Natural killer cell (primary cell): Measurements from ENCODE around the gene PHAX. TPM values are rescaled to one million over a fixed set of nuclear protein-coding genes. Genes with fewer than 3 reads are reported as not detected.
"Not testable (repeated sequence)": the region's sequence is repeated elsewhere in the genome, so short reads cannot be mapped to it uniquely, and the experiment has no call there.

ENCODE experiments used
- ATAC-seq, 3 donors: fragments of 150-1000 bp in 2 of 3; fragments of 200-7000 bp in 1 of 3; cut with Tn5 transposase; 1 replicate in 1 of 3; 2 replicates in 2 of 3; pipeline ENCODE4 v1.10.0; 2021; ENCODE audit warnings: mild to moderate bottlenecking in 2 of 3, moderate library complexity in 2 of 3
- DNase-seq, 2 donors: peaks; one replicate each; pipeline versions ENCODE4 v3.0.0 to v3.0.0-alpha.2; 2013 to 2021; ENCODE audit warnings: mixed read lengths in 1 of 2
- H3K27ac ChIP-seq: one replicate; pipeline ENCODE4 v1.5.1; 2013; ENCODE audit warnings: mild to moderate bottlenecking, low read length
- H3K27me3 ChIP-seq: one replicate; pipeline ENCODE4 v1.6.1; 2013; ENCODE audit warnings: low read length; ENCODE audit not compliant: control insufficient read depth, insufficient read depth
- H3K36me3 ChIP-seq: one replicate; pipeline ENCODE4 v1.6.1; 2013; ENCODE audit warnings: low read length; ENCODE audit not compliant: control insufficient read depth, insufficient read depth
- H3K4me1 ChIP-seq: one replicate; pipeline ENCODE4 v1.6.1; 2013; ENCODE audit warnings: low read length; ENCODE audit not compliant: control insufficient read depth, insufficient read depth
- H3K4me3 ChIP-seq: one replicate; pipeline ENCODE4 v1.5.1; 2013; ENCODE audit warnings: low read length
- H3K9me3 ChIP-seq: one replicate; pipeline ENCODE4 v1.6.1; 2013; ENCODE audit warnings: low read length; ENCODE audit not compliant: control insufficient read depth, insufficient read depth
- H3K27ac Mint-ChIP-seq, 2 donors: one replicate each; pipeline ENCODE4 v1.8.0; 2022; ENCODE audit warnings: mild to moderate bottlenecking in 2 of 2, mixed read lengths in 2 of 2, moderate library complexity in 1 of 2
- H3K27me3 Mint-ChIP-seq, 2 donors: one replicate each; pipeline ENCODE4 v1.8.0; 2022; ENCODE audit warnings: low read depth in 2 of 2, mixed read lengths in 2 of 2
- H3K36me3 Mint-ChIP-seq: one replicate; pipeline ENCODE4 v1.8.0; 2022; ENCODE audit warnings: mixed read lengths
- H3K4me1 Mint-ChIP-seq, 2 donors: one replicate each; pipeline ENCODE4 v1.8.0; 2022; ENCODE audit warnings: mixed read lengths in 2 of 2
- H3K4me3 Mint-ChIP-seq: one replicate; pipeline ENCODE4 v1.8.0; 2022; ENCODE audit warnings: mild to moderate bottlenecking, moderate library complexity, mixed read lengths
- H3K9me3 Mint-ChIP-seq, 2 donors: one replicate each; pipeline ENCODE4 v1.8.0; 2022; ENCODE audit warnings: mixed read lengths in 2 of 2
- CTCF ChIP-seq: fragments of 200-600 bp; IDR thresholded peaks from one replicate; pipeline ENCODE4 v1.8.0; 2022; ENCODE audit warnings: antibody characterized with exemption
- WGBS: methylation state at CpG from one replicate; pipeline ENCODE4 v1.1.7; 2013; ENCODE audit warnings: missing lambda C conversion rate; ENCODE audit not compliant: insufficient coverage; 5-methylcytosine and 5-hydroxymethylcytosine counted together
- intact Hi-C: fragments of 100-400 bp; cut with micrococcal nuclease; formaldehyde crosslinking; loops from one replicate; pipeline ENCODE4 v1.14.2; 2022
- total RNA-seq, 4 donors: library from RNA; stranded (reverse); fragments of 120-200 nt in 1 of 4; gene quantifications; one replicate each; pipeline versions ENCODE4 v1.2.3 to v1.2.4, GENCODE V29; 2013 to 2022

The PHAX gene
- total RNA-seq, 3 donors from 2014 or later (not counting 1 experiment from before 2014, with no cell fraction given), result 39.2 to 43.6 (median 40.0) TPM

- Histone ChIP-seq H3K27me3 (peaks cover 5% of the 10 kb centered on the region), H3K27ac (no peak overlapping the region), H3K36me3 (peaks cover 12% of the 10 kb centered on the region), H3K4me3 (no peak overlapping the region), H3K9me3 (no peaks in the 10 kb centered on the region), H3K4me1 (peaks cover 24% of the 10 kb centered on the region)
- WGBS, result 95% methylated on average over 6 of the region's 7 CpGs
- DNase-seq (no peak), ATAC-seq (no peak)
- peaks cover 18 to 25% of the 10 kb centered on the region in 2 donors for H3K4me1 Mint-ChIP-seq
- H3K4me3 Mint-ChIP-seq, result peak overlapping the region; percentile 59
- H3K9me3 Mint-ChIP-seq, result no peaks in the 10 kb centered on the region
- H3K36me3 Mint-ChIP-seq, result no peaks in the 10 kb centered on the region
- intact Hi-C loops, result no loop called here
- H3K27ac Mint-ChIP-seq, result no peak overlapping the region
- H3K27me3 Mint-ChIP-seq, result peaks cover 0 to 15% of the 10 kb centered on the region in 2 donors
- no peak for TF ChIP-seq CTCF
Observed at GRCh38 chr5:126599499-126599898, 1.2 kb upstream of the PHAX start.

GRCh38 chr5:126599971-126600630, 646 bp upstream of the PHAX start:
- Mint-ChIP-seq H3K27me3 (peaks cover 0 to 11% of the 10 kb centered on the region in 2 donors), H3K4me3 (peak overlapping the region; percentile 82), H3K4me1 (peaks cover 11 to 19% of the 10 kb centered on the region in 2 donors), H3K27ac (peak overlapping the region; percentile 64 to 76)
- not testable (repeated sequence) for H3K27ac ChIP-seq, H3K36me3 Mint-ChIP-seq, H3K27me3 ChIP-seq, DNase-seq, H3K9me3 ChIP-seq, H3K9me3 Mint-ChIP-seq, ATAC-seq, H3K4me3 ChIP-seq
- intact Hi-C loops, result loop anchor here (2.0 to 5.0 kb wide), 3 partner anchors 149 to 263 kb away; no protein-coding TSS in a partner anchor
- Histone ChIP-seq H3K36me3 (peaks cover 16% of the 10 kb centered on the region), H3K4me1 (peaks cover 18% of the 10 kb centered on the region)
- WGBS, result 86% methylated on average over 14 of the region's 15 CpGs

GRCh38 chr5:126603402-126603991, 2.8 kb downstream of the PHAX start:
- intact Hi-C loops, result loop anchor here (5.0 kb wide), 1 partner anchor 266 kb away; no protein-coding TSS in a partner anchor
- Histone ChIP-seq H3K27me3 (no peaks in the 10 kb centered on the region), H3K4me3 (no peak overlapping the region), H3K4me1 (peaks cover 17% of the 10 kb centered on the region), H3K27ac (no peak overlapping the region), H3K36me3 (peaks cover 34% of the 10 kb centered on the region), H3K9me3 (no peaks in the 10 kb centered on the region)
- 95% methylated on average over 4 of the region's 6 CpGs for WGBS
- no peaks in the 10 kb centered on the region for H3K9me3 Mint-ChIP-seq
- no peaks in the 10 kb centered on the region for H3K36me3 Mint-ChIP-seq
- TF ChIP-seq CTCF, result no peak
- peak overlapping the region; percentile 36 for H3K4me3 Mint-ChIP-seq
- no peaks in the 10 kb centered on the region for H3K27me3 Mint-ChIP-seq
- H3K4me1 Mint-ChIP-seq, result peaks cover 15 to 33% of the 10 kb centered on the region in 2 donors
- H3K27ac Mint-ChIP-seq, result peak overlapping the region; percentile 29 to 79
- DNase-seq, result no peak
- ATAC-seq, result no peak

- H3K27ac ChIP-seq, result no peak overlapping the region
- no peaks in the 10 kb centered on the region for H3K9me3 ChIP-seq
- H3K4me1 ChIP-seq, result peaks cover 14% of the 10 kb centered on the region
- H3K27me3 Mint-ChIP-seq, result no peaks in the 10 kb centered on the region
- peaks cover 21 to 34% of the 10 kb centered on the region in 2 donors for H3K4me1 Mint-ChIP-seq
- no peaks in the 10 kb centered on the region for H3K36me3 Mint-ChIP-seq
- H3K27me3 ChIP-seq, result no peaks in the 10 kb centered on the region
- intact Hi-C loops, result no loop called here
- 94% methylated on average over 4 of the region's 5 CpGs for WGBS
- H3K4me3 Mint-ChIP-seq, result no peak overlapping the region
- H3K27ac Mint-ChIP-seq, result peak overlapping the region in 1 of 2 donors; percentile 15
- DNase-seq, result no peak
- H3K4me3 ChIP-seq, result no peak overlapping the region
- H3K9me3 Mint-ChIP-seq, result no peaks in the 10 kb centered on the region
- ATAC-seq, result no peak
- no peak for TF ChIP-seq CTCF
- peaks cover 44% of the 10 kb centered on the region for H3K36me3 ChIP-seq
Observed at GRCh38 chr5:126605525-126605924, 4.8 kb downstream of the PHAX start.
